Ovary (tissue), 9 donors: Measurements from ENCODE around the gene APBB2. TPM values are rescaled to one million over a fixed set of nuclear protein-coding genes. Genes with fewer than 3 reads are reported as not detected.
"Not testable (repeated sequence)": the region's sequence is repeated elsewhere in the genome, so short reads cannot be mapped to it uniquely, and the experiment has no call there.

Experiments used
- DNase-seq, 5 donors: peaks; one replicate each; pipeline ENCODE4 v3.0.0-alpha.2; 2019 to 2020
- H3K27ac ChIP-seq, 2 donors: fragments of 200-600 bp; one replicate each; pipeline versions ENCODE4 v1.5.1 to v1.8.0; 2019 to 2022
- H3K27me3 ChIP-seq: fragments of 200-600 bp; one replicate; pipeline ENCODE4 v1.8.0; 2022
- H3K36me3 ChIP-seq: fragments of 200-600 bp; sonication (generic); one replicate; pipeline ENCODE4 v1.5.1; 2019
- H3K4me1 ChIP-seq: one replicate; pipeline ENCODE4 v1.8.1; 2013; ENCODE audit warnings: mild to moderate bottlenecking, moderate library complexity; ENCODE audit not compliant: insufficient read depth
- H3K4me3 ChIP-seq: fragments of 200-600 bp; sonication (generic); one replicate; pipeline ENCODE4 v1.5.1; 2017
- H3K9me3 ChIP-seq, 2 donors: fragments of 200-600 bp in 1 of 2; sonication (generic) in 1 of 2; one replicate each; pipeline versions ENCODE4 v1.5.1 to v1.8.1; 2013 to 2019; ENCODE audit warnings: mild to moderate bottlenecking in 1 of 2, moderate library complexity in 1 of 2
- CTCF ChIP-seq, 3 donors: fragments of 450-650 bp in 2 of 3; fragments of 200-600 bp in 1 of 3; IDR thresholded peaks; one replicate each; pipeline versions ENCODE4 v1.5.1 to v1.8.0; 2016 to 2022; ENCODE audit warnings: antibody characterized with exemption in 3 of 3, mild to moderate bottlenecking in 1 of 3
- EP300 ChIP-seq: sonication (generic); formaldehyde crosslinking; IDR thresholded peaks from one replicate; pipeline ENCODE4 v1.6.1; 2017; ENCODE audit warnings: antibody characterized with exemption
- POLR2A ChIP-seq: fragments of 450-650 bp; IDR thresholded peaks from one replicate; pipeline ENCODE4 v1.6.1; 2017; ENCODE audit warnings: antibody characterized with exemption, mild to moderate bottlenecking, moderate library complexity
- WGBS, 3 donors: extraction: QIAGEN DNeasy Blood & Tissue Kit in 1 of 3; methylation state at CpG; one replicate each; pipeline versions ENCODE4 v1.1.5 to v1.1.7; 2013 to 2017; 5-methylcytosine and 5-hydroxymethylcytosine counted together
- intact Hi-C, 4 donors: fragments of 100-400 bp; cut with DNase I; formaldehyde crosslinking; loops; one replicate each; pipeline versions ENCODE4 v1.11.0 to v1.15.1; 2022 to 2023
- polyA plus RNA-seq, 2 donors: library from polyadenylated mRNA; stranded (reverse); fragments of 200-250 nt in 1 of 2; fragments of 350-450 nt in 1 of 2; fragmentation: Illumina TruSeq in 1 of 2; extraction: RNeasy Lipid Tissue Mini Kit (QIAGEN cat#74804) in 1 of 2; gene quantifications; one replicate each; pipeline ENCODE4 v1.2.3, GENCODE V29; 2013 to 2014
- total RNA-seq, 7 donors: library from RNA; depleted of rRNA in 2 of 7; stranded (reverse); fragments of >200 nt in 2 of 7; fragmentation: NEBNext Ultra II Directional in 3 of 7; extraction: Animal tissue kit (Norgen Biotek cat#: 25700) in 3 of 7; gene quantifications; one replicate each; pipeline versions ENCODE4 v1.1.0 to v1.2.4, GENCODE V29; 2016 to 2023
- donor health status: DM: no; HTN: no; CAD: no; lungs with moderate emphysema.
- donor health status: DM: no; HTN: no; CAD: no.
- donor health status: Bipolar disorder and iron deficiency.
- donor health status: DM: yes; HTN: yes; CAD: no.
- donor health status: DM: no; HTN: no; CAD: no.
- donor health status: DM: yes; HTN: yes; CAD: no.

Gene APBB2
- total and polyA plus RNA-seq, 9 donors: 30.9 to 163 (median 80.1) TPM

- Histone ChIP-seq H3K27ac (no peak overlapping the region), H3K36me3 (no peaks in the 10 kb centered on the region), H3K27me3 (no peaks in the 10 kb centered on the region), H3K4me1 (peaks cover 9% of the 10 kb centered on the region), H3K9me3 (no peaks in the 10 kb centered on the region), H3K4me3 (no peak overlapping the region)
- intact Hi-C loops: no loop called here
- TF ChIP-seq POLR2A: no peak
- no peak for TF ChIP-seq EP300
- no peak for DNase-seq
- 84 to 89% (median 86%) methylated on average over 6 of the region's 6 CpGs for WGBS, 3 donors
Observed at GRCh38 chr4:41154010-41154813, 60.1 kb downstream of the APBB2 start.

- intact Hi-C loops: no loop called here
- Histone ChIP-seq H3K4me1 (peaks cover 11% of the 10 kb centered on the region), H3K36me3 (no peaks in the 10 kb centered on the region)
Observed at GRCh38 chr4:41150401-41150800, 63.9 kb downstream of the APBB2 start.

GRCh38 chr4:41149568-41149967 lies 64.8 kb downstream of the APBB2 start:
- not testable (repeated sequence) for H3K27ac ChIP-seq, H3K4me3 ChIP-seq, H3K9me3 ChIP-seq, DNase-seq, H3K27me3 ChIP-seq, H3K36me3 ChIP-seq
- H3K4me1 ChIP-seq: peaks cover 15% of the 10 kb centered on the region
- intact Hi-C loops: loop anchor here in 1 of 4 donors (10.0 kb wide), 1 partner anchor 45 kb away; no protein-coding TSS in a partner anchor
- 94 to 96% (median 94%) methylated on average over 4 of the region's 4 CpGs for WGBS, 3 donors

More at GRCh38 chr4:41150401-41150800, 63.9 kb downstream of the APBB2 start:
- Histone ChIP-seq H3K4me3 (no peak overlapping the region), H3K9me3 (no peaks in the 10 kb centered on the region), H3K27ac (no peak overlapping the region), H3K27me3 (no peaks in the 10 kb centered on the region)
- WGBS, 3 donors: 85 to 89% (median 86%) methylated on average over 2 of the region's 2 CpGs
- DNase-seq: no peak
- TF ChIP-seq CTCF (IDR thresholded peaks at IDR 0.05) (no peak), EP300 (no peak), POLR2A (no peak)

- Histone ChIP-seq H3K36me3 (no peaks in the 10 kb centered on the region), H3K27ac (no peak overlapping the region), H3K9me3 (no peaks in the 10 kb centered on the region), H3K4me1 (peaks cover 15% of the 10 kb centered on the region), H3K4me3 (no peak overlapping the region), H3K27me3 (no peaks in the 10 kb centered on the region)
- no peak for TF ChIP-seq EP300
- TF ChIP-seq POLR2A: no peak
- TF ChIP-seq CTCF (IDR thresholded peaks at IDR 0.05): no peak
- WGBS, 3 donors: 61 to 73% (median 72%) methylated on average over 4 of the region's 4 CpGs
- no peak for DNase-seq
- intact Hi-C loops: loop anchor here in 1 of 4 donors (10.0 kb wide), 1 partner anchor 46 kb away; no protein-coding TSS in a partner anchor
Observed at GRCh38 chr4:41148931-41149330, 65.4 kb downstream of the APBB2 start.

- no peak for DNase-seq
- Histone ChIP-seq H3K27ac (no peak overlapping the region), H3K9me3 (no peaks in the 10 kb centered on the region), H3K4me1 (peaks cover 17% of the 10 kb centered on the region), H3K36me3 (no peaks in the 10 kb centered on the region), H3K27me3 (no peaks in the 10 kb centered on the region), H3K4me3 (no peak overlapping the region)
- intact Hi-C loops: loop anchor here in 1 of 4 donors (10.0 kb wide), 1 partner anchor 47 kb away; no protein-coding TSS in a partner anchor
- TF ChIP-seq CTCF (IDR thresholded peaks at IDR 0.05): no peak
- no peak for TF ChIP-seq EP300
- no peak for TF ChIP-seq POLR2A
- 88 to 95% (median 95%) methylated on average over 4 of the region's 4 CpGs for WGBS, 3 donors
Observed at GRCh38 chr4:41148292-41148691, 66.0 kb downstream of the APBB2 start.

- intact Hi-C loops: loop anchor here in 1 of 4 donors (10.0 kb wide), 1 partner anchor 47 kb away; no protein-coding TSS in a partner anchor
Observed at GRCh38 chr4:41147570-41147969, 66.8 kb downstream of the APBB2 start.

More at GRCh38 chr4:41147570-41147969, 66.8 kb downstream of the APBB2 start:
- H3K4me1 ChIP-seq: peaks cover 17% of the 10 kb centered on the region
- not testable (repeated sequence) for H3K9me3 ChIP-seq, H3K4me3 ChIP-seq, H3K36me3 ChIP-seq, H3K27me3 ChIP-seq, DNase-seq
- WGBS, 3 donors: 96 to 99% (median 97%) methylated on average over 3 of the region's 3 CpGs
- peak overlapping the region in 1 of 2 donors; percentile 11 for H3K27ac ChIP-seq
